AG09309 (cell line): ENCODE results near the gene KMO.
A peak's percentile ranks its signal among the peaks of the same experiment; 100 is the strongest.

Source experiments
- DNase-seq: peaks from one replicate; pipeline ENCODE4 v3.0.0-alpha.2; 2010; ENCODE audit warnings: low read depth
- H3K4me3 ChIP-seq: 2 replicates; pipeline ENCODE4 v1.5.1; 2011; ENCODE audit warnings: mild to moderate bottlenecking, low read depth, low read length, moderate library complexity; ENCODE audit not compliant: control insufficient read depth
- TF ChIP-seq, protein P1 (sequence below): IDR thresholded peaks from 2 replicates; pipeline ENCODE4 v1.5.1; 2011; ENCODE audit warnings: mild to moderate bottlenecking, low read depth, low read length, inconsistent platforms; ENCODE audit not compliant: insufficient read depth, control insufficient read depth; ENCODE audit errors: missing control alignments

KMO gene

DNA sequence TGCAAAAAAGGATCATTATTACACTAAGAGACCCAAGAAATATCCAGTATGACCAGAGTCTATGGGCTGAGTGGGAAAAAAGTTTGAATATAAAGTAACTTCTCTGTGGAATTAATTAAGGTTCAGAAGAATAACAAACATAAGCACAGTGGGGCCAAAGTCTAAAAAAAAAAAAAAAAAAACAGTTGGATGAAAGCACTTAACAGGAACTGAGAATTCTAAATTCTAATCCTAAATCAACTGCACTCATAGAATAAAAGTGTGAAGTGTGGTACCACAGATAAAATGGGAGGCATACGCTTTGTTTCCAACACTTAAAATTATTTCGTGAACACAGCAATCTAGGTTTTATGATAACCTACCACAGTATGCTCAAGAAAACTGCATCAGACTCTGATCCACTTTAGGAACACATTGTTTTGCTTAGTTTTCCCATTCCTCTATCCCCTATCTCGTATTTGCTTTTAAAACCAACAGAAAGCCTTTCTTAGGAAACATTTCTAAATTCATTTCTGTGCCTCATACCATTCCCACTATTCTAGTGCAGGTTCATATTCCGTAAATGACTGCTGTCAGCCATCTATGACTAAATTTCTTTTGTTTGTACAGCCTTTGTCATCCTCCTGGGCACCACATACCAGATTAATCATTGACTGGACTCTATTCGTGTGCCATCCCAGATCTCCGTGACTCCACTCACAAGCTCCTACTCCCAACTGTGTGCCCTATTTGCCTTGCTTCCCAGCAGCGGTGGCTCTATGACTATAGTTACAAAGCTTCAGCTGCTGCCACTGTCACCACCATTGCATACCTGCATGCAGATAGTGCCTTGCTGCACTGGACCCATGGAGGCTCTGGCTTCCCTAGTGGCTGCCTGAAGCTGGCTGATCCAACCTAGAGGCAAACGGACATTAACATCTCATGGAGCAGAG is 83.1 kb downstream of the KMO start:
- TF ChIP-seq, protein P1, sequence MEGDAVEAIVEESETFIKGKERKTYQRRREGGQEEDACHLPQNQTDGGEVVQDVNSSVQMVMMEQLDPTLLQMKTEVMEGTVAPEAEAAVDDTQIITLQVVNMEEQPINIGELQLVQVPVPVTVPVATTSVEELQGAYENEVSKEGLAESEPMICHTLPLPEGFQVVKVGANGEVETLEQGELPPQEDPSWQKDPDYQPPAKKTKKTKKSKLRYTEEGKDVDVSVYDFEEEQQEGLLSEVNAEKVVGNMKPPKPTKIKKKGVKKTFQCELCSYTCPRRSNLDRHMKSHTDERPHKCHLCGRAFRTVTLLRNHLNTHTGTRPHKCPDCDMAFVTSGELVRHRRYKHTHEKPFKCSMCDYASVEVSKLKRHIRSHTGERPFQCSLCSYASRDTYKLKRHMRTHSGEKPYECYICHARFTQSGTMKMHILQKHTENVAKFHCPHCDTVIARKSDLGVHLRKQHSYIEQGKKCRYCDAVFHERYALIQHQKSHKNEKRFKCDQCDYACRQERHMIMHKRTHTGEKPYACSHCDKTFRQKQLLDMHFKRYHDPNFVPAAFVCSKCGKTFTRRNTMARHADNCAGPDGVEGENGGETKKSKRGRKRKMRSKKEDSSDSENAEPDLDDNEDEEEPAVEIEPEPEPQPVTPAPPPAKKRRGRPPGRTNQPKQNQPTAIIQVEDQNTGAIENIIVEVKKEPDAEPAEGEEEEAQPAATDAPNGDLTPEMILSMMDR = no peak
- no peak overlapping the region for H3K4me3 ChIP-seq
- DNase-seq = no peak

DNA sequence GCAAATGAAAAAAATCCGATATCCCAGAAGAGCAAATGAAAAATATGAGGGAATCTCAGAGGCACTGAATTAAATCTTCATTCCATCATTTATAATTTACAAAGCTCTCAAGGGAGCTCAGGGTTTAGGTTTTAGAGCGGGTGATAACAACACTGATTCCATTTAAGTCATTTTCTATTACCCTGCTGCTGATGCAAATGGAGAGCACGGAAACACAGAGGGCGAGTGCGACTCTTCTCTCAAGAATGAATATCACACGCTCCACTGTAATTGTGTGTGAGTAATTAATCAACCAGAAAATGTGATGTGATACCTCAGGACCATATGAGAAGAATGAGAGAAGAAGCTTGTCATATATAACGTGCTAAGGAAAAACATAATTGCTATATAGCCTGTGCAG is 85.2 kb downstream of the KMO start:
- TF ChIP-seq, protein P1 = no peak
- no peak for DNase-seq

GRCh38 chr1:241622669-241623068 is 90.5 kb downstream of the KMO start:
- H3K4me3 ChIP-seq = no peak overlapping the region
- DNase-seq = no peak
- TF ChIP-seq, protein P1 = no peak

More for the DNA sequence above, 85.2 kb downstream of the KMO start:
- no peak overlapping the region for H3K4me3 ChIP-seq

GRCh38 chr1:241624935-241625334 is 92.8 kb downstream of the KMO start:
- TF ChIP-seq, protein P1 = no peak
- no peak for DNase-seq
- H3K4me3 ChIP-seq = no peak overlapping the region

DNA sequence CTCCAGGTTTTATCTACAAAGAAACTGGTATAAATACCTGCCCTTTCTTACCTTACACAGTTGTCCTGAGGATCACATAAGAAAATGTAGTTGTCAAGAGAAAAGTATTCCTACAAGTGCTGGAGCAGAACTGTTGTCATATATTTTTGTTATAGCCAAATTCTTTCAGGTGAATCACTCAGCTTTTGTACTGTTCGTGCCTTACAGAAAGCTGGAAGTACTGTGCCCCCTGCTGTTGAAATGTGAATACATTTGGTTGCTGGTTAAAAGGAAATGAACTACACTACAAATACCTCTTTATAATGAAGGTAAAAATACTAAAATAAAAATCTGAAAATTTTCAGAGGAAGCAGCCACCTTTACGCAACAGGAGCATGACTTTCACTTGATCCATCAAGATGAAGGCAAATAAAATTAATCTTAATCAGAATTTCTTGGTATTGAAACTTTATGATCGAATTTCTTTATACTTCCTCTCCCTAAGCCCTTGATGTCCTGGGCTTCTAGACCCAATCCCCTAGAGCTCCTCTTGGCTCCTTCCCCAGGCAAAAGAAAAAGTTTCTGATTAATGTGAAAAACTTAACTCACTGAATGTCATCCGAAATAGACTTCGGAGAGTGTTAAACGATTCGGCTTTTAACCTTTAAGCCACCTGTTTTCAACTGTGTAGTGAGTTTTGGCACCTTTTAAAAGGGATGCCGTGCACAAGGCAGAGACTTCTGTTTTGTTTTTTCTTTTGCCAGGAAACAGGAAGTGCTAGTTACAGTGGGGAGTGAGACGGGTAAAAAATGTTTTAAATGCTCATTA is 95.5 kb downstream of the KMO start:
- H3K4me3 ChIP-seq = no peak overlapping the region
- peak; percentile 55 for DNase-seq
- TF ChIP-seq, protein P1 = peak; percentile 64

DNA sequence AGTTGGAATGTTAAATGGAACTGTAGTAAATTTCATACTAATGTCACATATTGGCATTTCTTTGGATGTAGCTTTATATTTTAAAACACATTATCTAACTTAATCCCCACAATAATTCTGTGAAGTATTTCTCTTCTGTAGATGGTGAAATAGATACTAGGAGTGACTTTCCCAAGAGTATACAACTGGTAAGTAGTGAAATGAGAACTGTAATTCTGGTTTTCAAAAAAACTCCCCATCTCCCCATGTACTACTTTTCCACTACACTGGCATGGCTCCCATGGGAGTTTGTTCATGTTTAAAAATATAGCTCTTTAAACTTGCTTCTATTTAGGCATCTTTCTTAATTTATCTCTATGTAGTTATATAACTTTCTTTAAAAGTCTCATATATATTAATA is 97.8 kb downstream of the KMO start:
- TF ChIP-seq, protein P1 = no peak
- DNase-seq = no peak
- H3K4me3 ChIP-seq = no peak overlapping the region
